Measurements from ENCODE around the gene COL18A1.

GRCh38 chr21:45562402-45562801 is 157.4 kb downstream of the COL18A1 start:
- TF ChIP-seq, protein P1, sequence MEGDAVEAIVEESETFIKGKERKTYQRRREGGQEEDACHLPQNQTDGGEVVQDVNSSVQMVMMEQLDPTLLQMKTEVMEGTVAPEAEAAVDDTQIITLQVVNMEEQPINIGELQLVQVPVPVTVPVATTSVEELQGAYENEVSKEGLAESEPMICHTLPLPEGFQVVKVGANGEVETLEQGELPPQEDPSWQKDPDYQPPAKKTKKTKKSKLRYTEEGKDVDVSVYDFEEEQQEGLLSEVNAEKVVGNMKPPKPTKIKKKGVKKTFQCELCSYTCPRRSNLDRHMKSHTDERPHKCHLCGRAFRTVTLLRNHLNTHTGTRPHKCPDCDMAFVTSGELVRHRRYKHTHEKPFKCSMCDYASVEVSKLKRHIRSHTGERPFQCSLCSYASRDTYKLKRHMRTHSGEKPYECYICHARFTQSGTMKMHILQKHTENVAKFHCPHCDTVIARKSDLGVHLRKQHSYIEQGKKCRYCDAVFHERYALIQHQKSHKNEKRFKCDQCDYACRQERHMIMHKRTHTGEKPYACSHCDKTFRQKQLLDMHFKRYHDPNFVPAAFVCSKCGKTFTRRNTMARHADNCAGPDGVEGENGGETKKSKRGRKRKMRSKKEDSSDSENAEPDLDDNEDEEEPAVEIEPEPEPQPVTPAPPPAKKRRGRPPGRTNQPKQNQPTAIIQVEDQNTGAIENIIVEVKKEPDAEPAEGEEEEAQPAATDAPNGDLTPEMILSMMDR (IDR thresholded peaks at IDR 0.05): no peak
- TF ChIP-seq POLR2A (IDR thresholded peaks at IDR 0.05): no peak
